AG10803 (cell line): ENCODE data around the gene YWHAG.

Experiments
- DNase-seq: peaks from one replicate; pipeline ENCODE4 v3.0.0; 2010; ENCODE audit warnings: low read depth
- H3K4me3 ChIP-seq: 2 replicates; pipeline ENCODE4 v1.5.1; 2011; ENCODE audit warnings: mild to moderate bottlenecking, low read length, control low read depth
- CTCF ChIP-seq: conservative IDR thresholded peaks from 2 replicates; pipeline ENCODE4 v1.5.1; 2011; ENCODE audit warnings: mild to moderate bottlenecking, low read length, control low read depth, inconsistent platforms

YWHAG gene

GRCh38 chr7:76286842-76287403 lies 71.9 kb downstream of the YWHAG start:
- no peak for DNase-seq
- H3K4me3 ChIP-seq: no peak overlapping the region
- TF ChIP-seq CTCF: no peak

DNA sequence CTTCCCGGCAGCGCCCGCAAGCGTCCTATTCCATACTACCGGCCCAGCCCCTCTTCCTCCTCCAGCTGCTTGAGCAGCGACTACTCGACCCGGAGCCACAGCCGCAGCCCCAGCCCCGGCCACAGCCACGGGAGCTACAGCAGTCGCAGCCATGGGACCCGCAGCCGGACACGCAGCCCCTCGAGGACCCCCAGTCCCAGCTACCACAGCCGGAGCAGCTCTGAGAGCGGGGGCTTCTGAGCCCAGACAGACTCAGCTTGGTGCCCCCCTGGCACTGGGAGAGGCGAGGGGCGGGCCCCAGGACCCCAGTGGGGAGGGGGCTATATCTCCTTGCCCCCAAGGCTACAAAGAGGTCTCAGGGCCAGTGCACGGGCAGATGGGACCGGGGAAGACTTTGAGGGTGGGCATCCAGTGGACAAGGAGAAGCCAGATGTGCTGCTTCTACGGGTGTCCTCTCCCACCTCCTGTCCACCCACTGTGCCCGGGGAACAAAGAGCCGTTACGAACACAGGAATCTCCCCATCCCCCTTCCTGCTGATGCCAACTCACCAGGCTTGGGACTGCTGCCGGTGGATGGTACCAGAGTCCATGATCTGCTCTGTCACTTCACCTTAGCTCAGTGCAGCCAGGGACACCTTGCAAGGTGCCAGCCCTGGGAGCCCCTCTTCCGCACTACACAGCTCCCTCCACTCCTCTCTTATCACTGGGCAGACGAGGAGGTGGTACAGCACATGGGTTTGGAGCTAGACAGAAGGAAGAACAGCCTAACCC lies 73.0 kb downstream of the YWHAG start:
- H3K4me3 ChIP-seq: no peak overlapping the region
- no peak for DNase-seq
- TF ChIP-seq CTCF: no peak

- no peak for TF ChIP-seq CTCF
- H3K4me3 ChIP-seq: peak overlapping the region; percentile 34; the same call in 1 of the 2 replicates
- DNase-seq: no peak
Measured at GRCh38 chr7:76283254-76284159, 75.3 kb downstream of the YWHAG start.

GRCh38 chr7:76282344-76283253 lies 76.2 kb downstream of the YWHAG start:
- TF ChIP-seq CTCF: no peak
- DNase-seq: no peak
- H3K4me3 ChIP-seq: peak overlapping the region; percentile 45

DNA sequence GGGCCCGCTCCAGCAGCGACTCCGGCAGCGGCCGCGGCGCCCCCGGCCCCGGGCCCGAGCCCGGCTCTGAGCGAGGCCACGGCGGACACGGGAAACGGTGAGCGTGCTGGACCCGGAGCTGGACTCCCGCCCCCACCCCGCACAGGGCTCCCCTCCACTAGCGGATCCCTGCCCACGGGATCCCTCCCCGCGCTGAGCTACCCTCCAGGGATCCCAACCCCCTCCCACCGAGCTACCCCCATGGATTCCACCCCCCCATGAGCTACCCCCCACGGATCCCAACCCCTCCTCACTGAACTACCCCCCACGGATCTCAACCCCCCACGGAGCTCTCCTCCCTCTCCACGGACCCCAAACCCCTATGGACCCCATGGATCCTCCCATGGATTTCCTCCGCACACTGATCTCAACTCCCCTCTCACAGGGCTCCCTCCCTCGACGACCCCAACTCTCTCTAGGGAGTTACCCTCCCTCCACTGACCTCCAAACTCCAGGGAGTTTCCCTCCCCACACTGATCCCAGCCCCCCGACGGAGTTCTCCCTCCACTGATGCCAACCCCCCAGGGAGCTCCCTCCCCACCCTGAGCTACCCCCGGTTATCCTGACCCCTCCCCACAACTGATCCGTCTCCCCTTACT lies 77.0 kb downstream of the YWHAG start:
- TF ChIP-seq CTCF: no peak
- peak overlapping the region; percentile 45 for H3K4me3 ChIP-seq
- DNase-seq: no peak
